Kidney glomerular epithelial cell (primary cell): ENCODE data around the gene TP53I11.

Experiments
- DNase-seq: peaks from one replicate; lab custom pipeline; 2025; lab: John Stamatoyannopoulos, UW

Gene TP53I11

GRCh38 chr11:44885065-44885810, 65.4 kb downstream of the TP53I11 start:
- DNase-seq: no peak

- no peak for DNase-seq
Observed at GRCh38 chr11:44884056-44884455, 66.6 kb downstream of the TP53I11 start.

GRCh38 chr11:44883277-44883676, 67.4 kb downstream of the TP53I11 start:
- DNase-seq: no peak
